ENCODE data around the gene GPR25. TPM values are rescaled to one million over a fixed set of nuclear protein-coding genes. Genes with fewer than 3 reads are reported as not detected.

The GPR25 gene
- total RNA-seq, 1 donor from 2014 or later = not detected

DNA sequence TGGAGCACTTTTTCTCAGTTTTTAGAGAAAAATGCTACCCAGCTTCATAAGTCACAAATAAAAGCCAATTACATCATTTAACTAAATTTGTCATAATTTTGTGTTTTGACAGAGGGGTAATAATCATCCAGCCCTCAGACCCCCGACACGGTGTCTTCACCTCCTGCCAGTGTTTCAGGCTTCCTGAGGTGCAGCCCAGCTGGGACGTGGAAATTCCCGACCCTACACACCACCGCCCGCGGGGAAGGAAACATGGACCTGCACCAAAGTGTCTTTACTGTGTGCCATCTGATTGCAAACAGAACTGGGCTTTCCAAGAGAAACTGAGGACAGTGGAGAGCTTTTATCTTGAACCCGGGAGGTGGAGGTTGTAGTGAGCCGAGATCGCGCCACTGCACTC is 14.3 kb downstream of the GPR25 start:
- Mint-ChIP-seq H3K36me3 (ENCODE audit: low read depth, unreplicated experiment) (no peaks in the 10 kb centered on the region), H3K27ac (ENCODE audit: unreplicated experiment) (no peak overlapping the region), H3K4me1 (ENCODE audit: low read depth, unreplicated experiment) (peaks cover 3% of the 10 kb centered on the region), H3K9me3 (ENCODE audit: unreplicated experiment) (no peaks in the 10 kb centered on the region), H3K27me3 (ENCODE audit: low read depth, unreplicated experiment) (peaks cover 11% of the 10 kb centered on the region), H3K4me3 (ENCODE audit: unreplicated experiment) (no peak overlapping the region)
- no peaks in the 10 kb centered on the region for H4K20me1 ChIP-seq (ENCODE audit: insufficient read depth, low read length)
- TF ChIP-seq, protein P1, sequence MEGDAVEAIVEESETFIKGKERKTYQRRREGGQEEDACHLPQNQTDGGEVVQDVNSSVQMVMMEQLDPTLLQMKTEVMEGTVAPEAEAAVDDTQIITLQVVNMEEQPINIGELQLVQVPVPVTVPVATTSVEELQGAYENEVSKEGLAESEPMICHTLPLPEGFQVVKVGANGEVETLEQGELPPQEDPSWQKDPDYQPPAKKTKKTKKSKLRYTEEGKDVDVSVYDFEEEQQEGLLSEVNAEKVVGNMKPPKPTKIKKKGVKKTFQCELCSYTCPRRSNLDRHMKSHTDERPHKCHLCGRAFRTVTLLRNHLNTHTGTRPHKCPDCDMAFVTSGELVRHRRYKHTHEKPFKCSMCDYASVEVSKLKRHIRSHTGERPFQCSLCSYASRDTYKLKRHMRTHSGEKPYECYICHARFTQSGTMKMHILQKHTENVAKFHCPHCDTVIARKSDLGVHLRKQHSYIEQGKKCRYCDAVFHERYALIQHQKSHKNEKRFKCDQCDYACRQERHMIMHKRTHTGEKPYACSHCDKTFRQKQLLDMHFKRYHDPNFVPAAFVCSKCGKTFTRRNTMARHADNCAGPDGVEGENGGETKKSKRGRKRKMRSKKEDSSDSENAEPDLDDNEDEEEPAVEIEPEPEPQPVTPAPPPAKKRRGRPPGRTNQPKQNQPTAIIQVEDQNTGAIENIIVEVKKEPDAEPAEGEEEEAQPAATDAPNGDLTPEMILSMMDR (IDR thresholded peaks at IDR 0.05; ENCODE audit: insufficient read depth, low read depth, low read length) = no peak
- TF ChIP-seq EZH2 (IDR thresholded peaks at IDR 0.05; ENCODE audit: insufficient read depth, low read length) = no peak
- peaks cover 9% of the 10 kb centered on the region for H3K4me1 ChIP-seq (ENCODE audit: insufficient read depth, low read length)
- no peak overlapping the region for H3K4me2 ChIP-seq (ENCODE audit: low read length)
- no peaks in the 10 kb centered on the region for H3K79me2 ChIP-seq (ENCODE audit: insufficient read depth, low read length)
- H3K36me3 ChIP-seq (ENCODE audit: insufficient read depth, low read length) = no peaks in the 10 kb centered on the region
- no peaks in the 10 kb centered on the region for H3K9me3 ChIP-seq (ENCODE audit: insufficient read depth, low read depth, low read length)
- H3K27ac ChIP-seq (ENCODE audit: low read depth, low read length) = no peak overlapping the region
- FAIRE-seq (no peak), DNase-seq (ENCODE audit: low read depth) (no peak)
- H3K9ac ChIP-seq (ENCODE audit: low read length) = no peak overlapping the region
- no peak overlapping the region for H3K4me3 ChIP-seq (ENCODE audit: insufficient read depth, low read depth, low read length)
- no peak overlapping the region for H2AFZ ChIP-seq (ENCODE audit: low read depth, low read length)
- H3K27me3 ChIP-seq (ENCODE audit: insufficient read depth, low read length) = peaks cover 6% of the 10 kb centered on the region

DNA sequence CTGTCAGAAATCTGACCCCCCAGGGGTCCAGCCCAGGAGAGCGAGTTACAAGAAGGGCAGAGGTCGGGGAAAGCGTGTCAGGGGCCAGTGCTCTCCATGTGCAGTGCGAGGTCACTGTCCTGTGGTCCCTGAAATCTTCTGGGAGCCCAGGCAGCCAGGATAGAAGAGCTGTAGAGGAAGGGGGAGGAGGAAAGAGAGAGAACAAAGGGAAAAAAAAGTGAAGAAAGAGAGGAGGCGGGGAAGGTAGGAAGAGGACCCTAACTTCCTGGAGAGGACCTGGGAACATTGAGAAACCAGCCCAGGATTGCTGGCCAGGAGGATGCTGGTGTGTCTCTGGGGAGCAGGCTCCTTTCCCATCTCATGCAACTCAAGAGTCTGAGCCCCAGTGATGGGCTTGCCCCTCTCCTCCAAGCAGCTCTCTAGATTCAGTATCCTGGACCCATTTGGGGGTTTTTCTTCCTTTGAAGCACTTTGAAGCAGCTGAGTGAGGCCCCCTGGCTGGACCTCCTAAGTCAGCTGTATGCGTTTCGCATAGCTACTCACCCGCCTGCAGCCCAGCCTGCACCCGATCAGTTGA is 15.1 kb downstream of the GPR25 start:
- Mint-ChIP-seq H3K4me3 (ENCODE audit: unreplicated experiment) (no peak overlapping the region), H3K4me1 (ENCODE audit: low read depth, unreplicated experiment) (peaks cover 7% of the 10 kb centered on the region), H3K27ac (ENCODE audit: unreplicated experiment) (no peak overlapping the region), H3K9me3 (ENCODE audit: unreplicated experiment) (no peaks in the 10 kb centered on the region), H3K27me3 (ENCODE audit: low read depth, unreplicated experiment) (peaks cover 11% of the 10 kb centered on the region), H3K36me3 (ENCODE audit: low read depth, unreplicated experiment) (no peaks in the 10 kb centered on the region)
- Histone ChIP-seq H3K36me3 (ENCODE audit: insufficient read depth, low read length) (no peaks in the 10 kb centered on the region), H3K9ac (ENCODE audit: low read length) (no peak overlapping the region), H3K4me1 (ENCODE audit: insufficient read depth, low read length) (peaks cover 9% of the 10 kb centered on the region), H3K79me2 (ENCODE audit: insufficient read depth, low read length) (no peaks in the 10 kb centered on the region), H4K20me1 (ENCODE audit: insufficient read depth, low read length) (no peaks in the 10 kb centered on the region), H2AFZ (ENCODE audit: low read depth, low read length) (no peak overlapping the region), H3K27ac (ENCODE audit: low read depth, low read length) (no peak overlapping the region), H3K27me3 (ENCODE audit: insufficient read depth, low read length) (peaks cover 7% of the 10 kb centered on the region), H3K9me3 (ENCODE audit: insufficient read depth, low read depth, low read length) (no peaks in the 10 kb centered on the region), H3K4me3 (ENCODE audit: insufficient read depth, low read depth, low read length) (no peak overlapping the region), H3K4me2 (ENCODE audit: low read length) (no peak overlapping the region)
- DNase-seq (ENCODE audit: low read depth) = no peak
- TF ChIP-seq, protein P1 (IDR thresholded peaks at IDR 0.05; ENCODE audit: insufficient read depth, low read depth, low read length) = no peak
- TF ChIP-seq EZH2 (IDR thresholded peaks at IDR 0.05; ENCODE audit: insufficient read depth, low read length) = no peak
- FAIRE-seq = no peak

DNA sequence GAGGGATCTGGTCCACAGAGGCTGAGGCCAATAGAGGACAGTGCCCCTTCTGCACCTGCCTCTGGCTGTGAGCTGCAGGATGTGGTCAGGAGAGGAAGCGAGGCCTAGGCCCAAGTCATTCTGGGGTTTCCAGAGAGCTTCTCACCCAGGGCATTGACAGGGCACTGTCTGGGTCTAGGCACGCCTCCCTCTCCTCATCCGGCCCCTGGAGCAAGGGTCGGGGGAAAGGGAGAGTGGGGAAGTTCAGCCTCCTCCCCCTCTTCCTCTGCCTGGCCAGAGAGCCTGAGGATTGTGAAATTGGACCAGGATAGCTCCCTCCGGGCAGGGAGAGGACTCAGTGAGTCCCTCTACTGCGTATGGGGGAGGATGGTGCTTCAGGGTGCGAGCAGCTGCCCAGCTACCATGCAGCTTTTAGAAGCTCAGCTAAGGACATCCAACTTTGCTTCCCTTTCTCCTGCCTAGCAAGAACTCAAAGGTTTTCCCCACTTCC is 15.6 kb downstream of the GPR25 start:
- H3K9me3 Mint-ChIP-seq (ENCODE audit: unreplicated experiment) = peaks cover under 1% of the 10 kb centered on the region
- Histone ChIP-seq H3K4me2 (ENCODE audit: low read length) (no peak overlapping the region), H3K27ac (ENCODE audit: low read depth, low read length) (no peak overlapping the region), H3K36me3 (ENCODE audit: insufficient read depth, low read length) (no peaks in the 10 kb centered on the region), H4K20me1 (ENCODE audit: insufficient read depth, low read length) (no peaks in the 10 kb centered on the region), H3K4me1 (ENCODE audit: insufficient read depth, low read length) (peaks cover 9% of the 10 kb centered on the region), H3K27me3 (ENCODE audit: insufficient read depth, low read length) (peaks cover 7% of the 10 kb centered on the region), H3K4me3 (ENCODE audit: insufficient read depth, low read depth, low read length) (no peak overlapping the region), H3K9ac (ENCODE audit: low read length) (no peak overlapping the region), H3K9me3 (ENCODE audit: insufficient read depth, low read depth, low read length) (no peaks in the 10 kb centered on the region), H2AFZ (ENCODE audit: low read depth, low read length) (no peak overlapping the region), H3K79me2 (ENCODE audit: insufficient read depth, low read length) (no peaks in the 10 kb centered on the region)
- no peaks in the 10 kb centered on the region for H3K36me3 Mint-ChIP-seq (ENCODE audit: low read depth, unreplicated experiment)
- H3K27me3 Mint-ChIP-seq (ENCODE audit: low read depth, unreplicated experiment) = peaks cover 11% of the 10 kb centered on the region
- DNase-seq (ENCODE audit: low read depth) = no peak
- H3K4me1 Mint-ChIP-seq (ENCODE audit: low read depth, unreplicated experiment) = peaks cover 7% of the 10 kb centered on the region
- no peak for FAIRE-seq
- TF ChIP-seq EZH2 (IDR thresholded peaks at IDR 0.05; ENCODE audit: insufficient read depth, low read length) = no peak
- TF ChIP-seq, protein P1 (IDR thresholded peaks at IDR 0.05; ENCODE audit: insufficient read depth, low read depth, low read length) = no peak
- H3K4me3 Mint-ChIP-seq (ENCODE audit: unreplicated experiment) = no peak overlapping the region
- H3K27ac Mint-ChIP-seq (ENCODE audit: unreplicated experiment) = no peak overlapping the region

Data from astrocyte (in vitro differentiated cells and primary cell).